GM12872 (cell line): Measurements from ENCODE around the gene SUPT3H.

Experiments
- CTCF ChIP-seq: IDR thresholded peaks from 3 replicates; pipeline ENCODE4 v1.5.1; 2011; ENCODE audit warnings: low read depth, mild to moderate bottlenecking, low read length, moderate library complexity; ENCODE audit not compliant: insufficient read depth

SUPT3H gene

GRCh38 chr6:44932651-44933091 lies 445.1 kb downstream of the SUPT3H start:
- TF ChIP-seq CTCF: no peak

GRCh38 chr6:44931385-44931784 lies 446.3 kb downstream of the SUPT3H start:
- no peak for TF ChIP-seq CTCF

GRCh38 chr6:44926556-44926955 lies 451.2 kb downstream of the SUPT3H start:
- no peak for TF ChIP-seq CTCF

GRCh38 chr6:44925100-44925739 lies 452.5 kb downstream of the SUPT3H start:
- TF ChIP-seq CTCF: no peak

- TF ChIP-seq CTCF: no peak
These were observed 454.3 kb downstream of the SUPT3H start for GRCh38 chr6:44923444-44923843.

GRCh38 chr6:44921798-44922197 lies 455.9 kb downstream of the SUPT3H start:
- TF ChIP-seq CTCF: no peak

- no peak for TF ChIP-seq CTCF
These were observed 456.7 kb downstream of the SUPT3H start for GRCh38 chr6:44920952-44921491.
